PC-9 (cell line): Measurements from ENCODE around the gene ERCC5.

Experiments used
- CTCF ChIP-seq: fragments of 200-600 bp; sonication (generic); conservative IDR thresholded peaks from 2 replicates; pipeline ENCODE4 v1.6.1; 2017; ENCODE audit warnings: mixed run types, antibody characterized with exemption, mild to moderate bottlenecking, moderate library complexity
- EZH2 ChIP-seq: fragments of 200-600 bp; sonication (generic); IDR thresholded peaks from 2 replicates; pipeline ENCODE4 v1.8.0; 2017; ENCODE audit warnings: antibody characterized with exemption, low read depth

- TF ChIP-seq CTCF = no peak
- no peak for TF ChIP-seq EZH2
Measured at GRCh38 chr13:102845630-102846260, at the start of gene ERCC5.
